ENCODE results near the gene AIF1L. TPM values are rescaled to one million over a fixed set of nuclear protein-coding genes. Genes with fewer than 3 reads are reported as not detected.
A peak's percentile ranks its signal among the peaks of the same experiment; 100 is the strongest.

AIF1L gene
- total RNA-seq, 1 experiment from 2014 or later: 103 TPM

GRCh38 chr9:131103535-131103934, 7.2 kb downstream of the AIF1L start (continued):
- TF ChIP-seq AR (CRISPR knock-in tag; IDR thresholded peaks at IDR 0.05) (no peak), CTCF (IDR thresholded peaks at IDR 0.05) (no peak), ZNF121 (CRISPR knock-in tag; IDR thresholded peaks at IDR 0.05) (no peak)

- H3K4me1 Mint-ChIP-seq: peaks cover 50% of the 10 kb centered on the region
- DNase-seq (ENCODE audit: low spot score) (no peak), ATAC-seq (peak; percentile 53)
- POLR2A ChIA-PET: no interaction called here
- peak overlapping the region; percentile 90; the same call in 1 of the 2 replicates for H3K27ac Mint-ChIP-seq
- peaks cover 22% of the 10 kb centered on the region for H3K36me3 Mint-ChIP-seq
- H3K4me3 Mint-ChIP-seq: no peak overlapping the region
- H3K27me3 Mint-ChIP-seq (ENCODE audit: low read depth): no peaks in the 10 kb centered on the region; the same call in 1 of the 2 replicates
- CTCF ChIA-PET: interaction anchor here (0.8 to 0.9 kb wide), 2 partner anchors 26 to 58 kb away, joined by 3 to 6 read pairs; no protein-coding TSS in a partner anchor
- peak; percentile 45; the same call in 1 of the 2 replicates for TF ChIP-seq SP1 (CRISPR knock-in tag; conservative IDR thresholded peaks at IDR 0.05)
- TF ChIP-seq IRF1 (CRISPR knock-in tag; IDR thresholded peaks at IDR 0.05): no peak
- H3K9me3 Mint-ChIP-seq: no peaks in the 10 kb centered on the region
Observed at GRCh38 chr9:131104016-131104740, 7.8 kb downstream of the AIF1L start.

GRCh38 chr9:131105952-131106351, 9.6 kb downstream of the AIF1L start:
- Mint-ChIP-seq H3K4me3 (no peak overlapping the region), H3K9me3 (no peaks in the 10 kb centered on the region), H3K27ac (peak overlapping the region; percentile 76; the same call in 1 of the 2 replicates), H3K4me1 (peaks cover 44% of the 10 kb centered on the region), H3K27me3 (ENCODE audit: low read depth) (no peaks in the 10 kb centered on the region; the same call in 1 of the 2 replicates), H3K36me3 (peaks cover 26% of the 10 kb centered on the region)
- TF ChIP-seq ZNF396 (CRISPR knock-in tag; IDR thresholded peaks at IDR 0.05; ENCODE audit: borderline replicate concordance) (no peak), GTF2I (CRISPR knock-in tag; conservative IDR thresholded peaks at IDR 0.05) (no peak)
- ChIA-PET POLR2A (interaction anchor here (0.7 to 1.0 kb wide), 4 partner anchors 9 to 129 kb away, joined by 3 read pairs; no protein-coding TSS in a partner anchor), CTCF (no interaction called here)
- no peak for ATAC-seq
- no peak for DNase-seq (ENCODE audit: low spot score)

- CTCF ChIA-PET: interaction anchor here (0.6 kb wide), 1 partner anchor 125 kb away, joined by 3 read pairs; no protein-coding TSS in a partner anchor
- peaks cover 43% of the 10 kb centered on the region for H3K4me1 Mint-ChIP-seq
Observed at GRCh38 chr9:131107760-131108159, 11.4 kb downstream of the AIF1L start.

GRCh38 chr9:131111186-131111853, 15.0 kb downstream of the AIF1L start:
- CTCF ChIA-PET: interaction anchor here (0.6 to 2.5 kb wide), 10 partner anchors 10 to 245 kb away, joined by 3 to 14 read pairs (median 4); partner anchors contain the start of genes AIF1L and NUP214
- Mint-ChIP-seq H3K27ac (peak overlapping the region; percentile 36; the same call in 1 of the 2 replicates), H3K9me3 (no peaks in the 10 kb centered on the region), H3K4me3 (no peak overlapping the region), H3K27me3 (ENCODE audit: low read depth) (no peaks in the 10 kb centered on the region), H3K36me3 (peaks cover 46% of the 10 kb centered on the region), H3K4me1 (peaks cover 17% of the 10 kb centered on the region)
- POLR2A ChIA-PET: interaction anchor here (1.2 to 3.6 kb wide), 3 partner anchors 14 to 17 kb away, joined by 3 to 22 read pairs (median 5); partner anchors contain the start of genes AIF1L and NUP214
- no peak for TF ChIP-seq ZBTB21 (CRISPR knock-in tag; IDR thresholded peaks at IDR 0.05; ENCODE audit: borderline replicate concordance)
- TF ChIP-seq ZNF423 (CRISPR knock-in tag; IDR thresholded peaks at IDR 0.05): 0 out of 2 replicates have a peak, but pooled peaks have one; percentile 14
- no peak for DNase-seq (ENCODE audit: low spot score)
- no peak for ATAC-seq

More at GRCh38 chr9:131107760-131108159, 11.4 kb downstream of the AIF1L start:
- POLR2A ChIA-PET: interaction anchor here (0.6 kb wide), 1 partner anchor 229 kb away, joined by 3 read pairs; no protein-coding TSS in a partner anchor
- H3K36me3 Mint-ChIP-seq: peaks cover 27% of the 10 kb centered on the region
- ATAC-seq (no peak), DNase-seq (ENCODE audit: low spot score) (no peak)
- H3K27ac Mint-ChIP-seq: no peak overlapping the region
- no peaks in the 10 kb centered on the region; the same call in 1 of the 2 replicates for H3K27me3 Mint-ChIP-seq (ENCODE audit: low read depth)
- H3K9me3 Mint-ChIP-seq: no peaks in the 10 kb centered on the region
- TF ChIP-seq ZNF121 (CRISPR knock-in tag; IDR thresholded peaks at IDR 0.05) (peak; percentile 92), ZNF219 (CRISPR knock-in tag; IDR thresholded peaks at IDR 0.05; ENCODE audit: borderline replicate concordance) (no peak)
- H3K4me3 Mint-ChIP-seq: no peak overlapping the region
